Measurements from ENCODE around the gene MAP2K3. TPM values are rescaled to one million over a fixed set of nuclear protein-coding genes. Genes with fewer than 3 reads are reported as not detected.

Gene MAP2K3
- total and polyA plus RNA-seq, 2 of the 8 experiments (the other 6 are each of a cell fraction or from before 2014, with no cell fraction given): 16.9 to 33.5 TPM

- WGBS, 2 experiments (ENCODE audit: extremely low coverage in 1 of 2, insufficient coverage in 1 of 2, insufficient read length in 1 of 2, insufficient replicate concordance in 2 of 2, low coverage in 1 of 2, low lambda C conversion rate in 2 of 2, missing lambda C conversion rate in 1 of 2): 77% methylated on average over 17 of the region's 19 CpGs; no CpG with 5 or more reads in 1 of the 2 experiments
- TF ChIP-seq RXRA (IDR thresholded peaks at IDR 0.05; ENCODE audit: insufficient read depth, low read depth, low read length) (no peak), ATF2 (IDR thresholded peaks at IDR 0.05; ENCODE audit: low read length) (no peak), TEAD4 (IDR thresholded peaks at IDR 0.05; ENCODE audit: low read depth, low read length) (no peak), GTF2F1 (IDR thresholded peaks at IDR 0.05; ENCODE audit: borderline replicate concordance, low read depth, low read length) (no peak), TAF7 (optimal IDR thresholded peaks at IDR 0.05; ENCODE audit: borderline replicate concordance, low read depth, low read length) (no peak), RFX5 (IDR thresholded peaks at IDR 0.05; ENCODE audit: borderline replicate concordance, low read depth, low read length) (no peak), KDM1A (IDR thresholded peaks at IDR 0.05; ENCODE audit: borderline replicate concordance, low read length) (no peak), SIRT6 (IDR thresholded peaks at IDR 0.05; ENCODE audit: low read length) (no peak), MAX (IDR thresholded peaks at IDR 0.05) (no peak), SP1 (IDR thresholded peaks at IDR 0.05; ENCODE audit: low read depth, low read length) (no peak)
These were observed 17.4 kb downstream of the MAP2K3 start for GRCh38 chr17:21301593-21302550.

More at GRCh38 chr17:21301593-21302550, 17.4 kb downstream of the MAP2K3 start:
- Histone ChIP-seq H3K56ac (replicated peaks; ENCODE audit: insufficient read length, low read depth, low read length) (no peak overlapping the region), H3K79me2 (ENCODE audit: control insufficient read depth in 1 of 2, insufficient read depth in 2 of 2, low read length in 2 of 2) (no peaks in the 10 kb centered on the region), H4K91ac (replicated peaks; ENCODE audit: insufficient read length, low read length) (no peak overlapping the region), H2AK5ac (ENCODE audit: low read depth, low read length) (no peak overlapping the region), H2AFZ (ENCODE audit: low read length) (no peak overlapping the region), H3K14ac (ENCODE audit: insufficient read length) (no peak overlapping the region), H3K27me3 (replicated peaks in 1 of 4; ENCODE audit: control insufficient read depth in 3 of 4, extremely low read depth in 1 of 4, insufficient read depth in 3 of 4, low read length in 3 of 4) (no peaks in the 10 kb centered on the region), H3K23ac (ENCODE audit: insufficient read length) (no peak overlapping the region), H3K4ac (replicated peaks; ENCODE audit: insufficient read length, low read depth, low read length) (no peak overlapping the region), H3K9ac (replicated peaks in 1 of 4; ENCODE audit: extremely low read depth in 1 of 4, low read depth in 3 of 4, low read length in 3 of 4) (no peak overlapping the region), H3K23me2 (ENCODE audit: low read depth, low read length) (no peaks in the 10 kb centered on the region), H4K20me1 (replicated peaks in 1 of 2; ENCODE audit: control insufficient read depth in 1 of 2, insufficient read depth in 2 of 2, low read length in 2 of 2) (peaks cover 0 to 6% of the 10 kb centered on the region in 2 experiments), H2BK5ac (ENCODE audit: low read depth, low read length) (no peak overlapping the region), H2BK12ac (ENCODE audit: low read depth, low read length) (no peak overlapping the region), H3K79me1 (ENCODE audit: low read depth, low read length) (peaks cover 3% of the 10 kb centered on the region; the same call in 1 of the 2 replicates), H3K4me3 (ENCODE audit: extremely low read depth in 1 of 4, insufficient read depth in 2 of 4, low read depth in 3 of 4, low read length in 4 of 4) (no peak overlapping the region), H3K4me2 (ENCODE audit: insufficient read depth in 1 of 2, low read depth in 2 of 2, low read length in 2 of 2) (no peak overlapping the region), H4K5ac (ENCODE audit: insufficient read length, low read depth, low read length) (no peak overlapping the region), H3K4me1 (replicated peaks in 1 of 4; ENCODE audit: control insufficient read depth in 3 of 4, insufficient read depth in 4 of 4, low read length in 3 of 4) (no peaks in the 10 kb centered on the region), H3K18ac (ENCODE audit: extremely low read depth, low read length) (no peak overlapping the region), H3K27ac (ENCODE audit: low read depth, low read length) (no peak overlapping the region), H3K9me3 (ENCODE audit: insufficient read depth in 2 of 2, low read depth in 1 of 2, low read length in 1 of 2) (peaks cover 21 to 70% of the 10 kb centered on the region in 2 experiments), H4K8ac (ENCODE audit: extremely low read depth, insufficient read depth, low read length) (no peak overlapping the region; the same call in 1 of the 2 replicates), H2BK120ac (replicated peaks; ENCODE audit: low read depth, low read length) (no peak overlapping the region), H2BK15ac (ENCODE audit: low read length) (no peak overlapping the region), H2BK20ac (ENCODE audit: low read length) (no peak overlapping the region), H3K36me3 (ENCODE audit: control insufficient read depth in 2 of 4, insufficient read depth in 4 of 4, low read length in 3 of 4) (peaks cover 0 to 5% (median 0%) of the 10 kb centered on the region in 4 experiments; a peak in 3 of 8 replicates)
- FAIRE-seq: no peak
- ChIA-PET POLR2A (ENCODE audit: partially characterized antibody) (interaction anchor here (1.6 kb wide), 1 partner anchor 15 kb away, joined by 4 read pairs; no protein-coding TSS in a partner anchor), CTCF (ENCODE audit: partially characterized antibody) (no interaction called here)
- DNase-seq (ENCODE audit: low read depth in 1 of 2, low spot score in 2 of 2): no peak
